GM21526 (cell line): Measurements from ENCODE around the gene HTR6.

ENCODE experiments used
- ATAC-seq: cut with Tn5 transposase; IDR thresholded peaks from one replicate; pipeline ENCODE4 v1.9.1; 2021; ENCODE audit warnings: moderate library complexity; ENCODE audit not compliant: unreplicated experiment, low FRiP score

Gene HTR6

GRCh38 chr1:19684677-19685076 lies 20.0 kb downstream of the HTR6 start:
- no peak for ATAC-seq

GRCh38 chr1:19685994-19686393 lies 21.3 kb downstream of the HTR6 start:
- ATAC-seq = no peak

GRCh38 chr1:19687414-19687813 lies 22.7 kb downstream of the HTR6 start:
- ATAC-seq = no peak

GRCh38 chr1:19688041-19688842 lies 23.6 kb downstream of the HTR6 start:
- ATAC-seq = no peak

GRCh38 chr1:19689085-19689757 lies 24.5 kb downstream of the HTR6 start:
- ATAC-seq = no peak

GRCh38 chr1:19689856-19690255 lies 25.2 kb downstream of the HTR6 start:
- ATAC-seq = no peak

GRCh38 chr1:19690342-19690741 lies 25.7 kb downstream of the HTR6 start:
- ATAC-seq = no peak

- no peak for ATAC-seq
Observed at GRCh38 chr1:19694298-19694697, 29.6 kb downstream of the HTR6 start.

- no peak for ATAC-seq
Observed at GRCh38 chr1:19695772-19696171, 31.1 kb downstream of the HTR6 start.

GRCh38 chr1:19696820-19697219 lies 32.1 kb downstream of the HTR6 start:
- no peak for ATAC-seq

- no peak for ATAC-seq
Observed at GRCh38 chr1:19698181-19698580, 33.5 kb downstream of the HTR6 start.

GRCh38 chr1:19700079-19700777 lies 35.6 kb downstream of the HTR6 start:
- no peak for ATAC-seq

GRCh38 chr1:19703280-19703679 lies 38.6 kb downstream of the HTR6 start:
- ATAC-seq = no peak

GRCh38 chr1:19704247-19705113 lies 39.8 kb downstream of the HTR6 start:
- no peak for ATAC-seq

GRCh38 chr1:19705464-19705863 lies 40.8 kb downstream of the HTR6 start:
- no peak for ATAC-seq

- ATAC-seq = no peak
Observed at GRCh38 chr1:19706136-19706535, 41.5 kb downstream of the HTR6 start.

- ATAC-seq = no peak
Observed at GRCh38 chr1:19708567-19709110, 44.0 kb downstream of the HTR6 start.

GRCh38 chr1:19709260-19709793 lies 44.7 kb downstream of the HTR6 start:
- ATAC-seq = no peak

GRCh38 chr1:19710825-19711611 lies 46.3 kb downstream of the HTR6 start:
- peak; percentile 49 for ATAC-seq
